HG02973 (cell line): ENCODE data around the gene RNF126.

ENCODE experiments used
- ATAC-seq: cut with Tn5 transposase; IDR thresholded peaks from one replicate; pipeline ENCODE4 v1.9.1; 2021; ENCODE audit warnings: moderate library complexity; ENCODE audit not compliant: unreplicated experiment

RNF126 gene

DNA sequence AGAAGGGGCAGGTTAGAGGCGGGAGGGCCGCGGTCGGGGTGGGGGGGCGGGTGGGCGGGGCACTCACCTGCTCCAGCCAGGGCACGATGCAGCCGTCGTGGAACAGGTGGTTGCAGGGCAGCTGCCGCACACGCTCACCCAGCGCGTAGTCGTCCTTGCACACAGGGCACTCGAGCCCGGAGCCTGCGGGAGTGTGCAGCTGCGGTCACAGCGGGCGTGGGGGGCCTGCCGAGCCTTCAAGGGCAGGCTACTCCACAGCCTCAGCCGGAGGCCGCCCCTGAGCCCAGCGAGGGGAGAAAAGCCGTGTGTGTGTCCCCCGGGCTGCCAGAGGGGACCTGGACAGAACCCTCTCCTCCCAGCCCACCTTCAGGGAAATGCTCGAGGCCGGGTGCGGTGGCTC lies 14.7 kb downstream of the RNF126 start:
- no peak for ATAC-seq

- ATAC-seq, result no peak
Observed at GRCh38 chr19:647566-648284, 15.3 kb downstream of the RNF126 start.

- no peak for ATAC-seq
Observed at GRCh38 chr19:646779-647565, 16.0 kb downstream of the RNF126 start.

DNA sequence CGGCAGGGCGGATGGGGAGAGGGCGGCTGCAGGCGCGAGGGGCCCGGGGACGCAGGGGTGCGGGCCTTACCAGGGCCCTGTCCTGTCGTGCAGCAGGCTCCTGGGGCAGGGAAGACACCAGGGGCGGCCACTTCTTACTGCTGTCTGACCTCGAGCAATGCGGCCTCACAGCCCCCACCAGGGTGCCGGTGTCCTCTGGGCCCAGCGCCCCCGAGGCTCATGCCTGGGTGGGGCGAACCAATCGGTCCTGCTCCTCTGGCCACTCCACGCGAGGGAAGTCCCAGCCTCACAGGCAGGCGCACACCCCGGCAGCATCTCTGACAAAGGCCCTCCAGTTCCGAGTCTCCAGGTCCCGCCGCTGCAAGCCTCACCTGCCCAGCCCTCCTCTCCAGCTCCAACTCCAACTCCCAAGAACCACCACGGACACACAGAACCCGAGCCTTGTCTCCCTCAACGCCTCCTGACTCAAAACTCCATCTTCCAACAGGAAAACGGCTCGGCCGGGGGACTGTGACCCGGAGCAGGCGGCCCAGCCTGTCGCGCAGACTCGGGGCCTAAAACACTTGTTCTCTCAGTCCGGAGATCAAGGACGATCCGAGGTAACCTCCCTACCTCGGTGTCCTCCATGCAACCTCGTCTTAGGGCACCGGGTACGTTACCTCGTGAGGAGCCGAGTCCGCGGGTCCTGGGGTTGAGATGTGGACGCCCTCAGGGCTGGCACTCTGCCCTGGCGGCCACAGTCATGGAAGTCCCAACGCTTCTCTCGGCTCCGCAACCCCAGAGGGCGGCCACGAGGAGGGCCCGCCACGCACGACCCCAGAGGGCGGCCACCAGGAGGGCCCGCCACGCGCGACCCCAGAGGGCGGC lies 16.9 kb downstream of the RNF126 start:
- ATAC-seq, result no peak

GRCh38 chr19:644789-645188 lies 18.2 kb downstream of the RNF126 start:
- no peak for ATAC-seq

GRCh38 chr19:644363-644762 lies 18.7 kb downstream of the RNF126 start:
- ATAC-seq, result no peak

GRCh38 chr19:643736-644135 lies 19.3 kb downstream of the RNF126 start:
- ATAC-seq, result no peak

DNA sequence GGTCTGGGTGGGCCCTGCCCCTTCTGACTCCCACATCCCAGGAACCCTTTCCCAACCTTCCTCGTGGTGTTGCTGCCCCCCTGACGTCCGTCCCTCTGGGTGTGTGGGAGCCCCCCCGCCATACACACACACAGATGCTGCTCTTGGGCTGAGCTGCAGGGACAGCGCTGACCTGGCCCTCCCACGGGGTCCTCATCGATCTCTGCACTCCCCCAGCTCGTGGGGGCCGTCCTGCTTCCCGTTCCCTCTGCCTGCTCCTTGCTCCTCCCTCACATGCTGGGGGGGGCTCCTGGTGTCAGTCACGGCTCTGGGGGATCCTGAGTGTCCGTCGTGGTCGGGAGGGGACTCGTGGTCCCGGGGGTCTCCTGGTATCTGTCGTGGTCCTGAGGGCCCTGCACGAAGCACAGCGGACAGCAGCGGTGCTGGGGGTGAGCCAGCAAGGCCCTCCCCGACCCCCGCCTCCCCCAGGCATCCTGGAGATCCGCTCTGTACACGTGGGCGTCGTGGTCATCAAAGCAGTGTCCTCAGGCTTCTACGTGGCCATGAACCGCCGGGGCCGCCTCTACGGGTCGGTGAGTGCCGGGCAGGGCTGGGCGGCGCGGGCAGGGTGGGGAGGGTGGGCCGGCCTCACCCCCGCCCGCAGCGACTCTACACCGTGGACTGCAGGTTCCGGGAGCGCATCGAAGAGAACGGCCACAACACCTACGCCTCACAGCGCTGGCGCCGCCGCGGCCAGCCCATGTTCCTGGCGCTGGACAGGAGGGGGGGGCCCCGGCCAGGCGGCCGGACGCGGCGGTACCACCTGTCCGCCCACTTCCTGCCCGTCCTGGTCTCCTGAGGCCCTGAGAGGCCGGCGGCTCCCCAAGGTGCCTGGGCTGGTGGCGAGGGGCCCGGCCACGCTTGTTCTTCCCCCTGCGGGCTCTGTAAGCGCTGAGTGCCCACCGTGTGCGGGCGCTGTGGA lies 20.0 kb downstream of the RNF126 start:
- no peak for ATAC-seq

DNA sequence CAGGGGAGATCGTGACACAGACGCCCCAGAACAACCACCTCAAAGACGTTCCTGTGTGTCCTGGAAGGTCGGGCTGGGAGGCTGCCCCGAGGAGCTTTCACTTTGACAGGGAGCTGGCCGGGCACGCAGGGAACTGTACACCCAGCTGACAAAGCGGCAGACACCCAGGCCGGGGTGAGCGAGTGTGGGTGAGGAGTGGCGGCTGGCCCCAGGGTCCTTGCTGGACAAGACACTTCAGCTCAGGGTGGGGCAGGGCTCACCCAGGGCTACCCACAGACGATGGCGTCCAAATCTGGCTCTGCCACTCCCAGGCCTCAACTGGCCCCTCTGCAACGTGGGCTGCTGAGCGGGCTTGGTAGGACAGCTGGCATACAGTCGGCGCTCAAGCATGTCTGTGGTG lies 21.3 kb downstream of the RNF126 start:
- no peak for ATAC-seq

DNA sequence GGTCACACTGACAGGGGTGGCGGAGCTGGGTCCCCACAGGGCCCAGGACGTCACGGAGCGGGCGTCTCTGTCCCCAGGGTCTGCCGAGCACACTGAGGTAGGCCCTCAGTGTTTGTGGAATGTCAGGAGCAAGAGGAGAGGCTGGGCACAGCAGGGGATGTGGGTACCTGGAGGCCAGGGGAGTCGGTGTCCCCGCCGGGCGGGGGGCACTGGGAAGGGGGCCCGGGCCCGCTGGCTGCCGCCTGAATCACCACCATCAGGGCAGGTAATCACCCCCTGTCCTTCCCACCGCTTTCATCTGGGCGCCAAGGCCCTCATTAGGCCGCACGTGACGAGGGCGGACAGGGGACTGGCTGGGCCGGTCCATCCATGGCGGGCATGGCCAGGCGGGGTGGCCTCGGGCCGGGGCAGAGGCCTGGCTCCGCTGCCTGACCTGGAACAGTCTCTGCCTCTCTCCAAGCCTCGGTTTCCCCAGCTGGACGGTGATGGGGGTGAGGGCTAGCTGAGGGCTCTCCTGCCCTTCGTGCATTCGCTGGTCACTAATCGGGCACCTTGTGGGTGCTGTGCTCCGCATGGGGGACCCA lies 22.3 kb downstream of the RNF126 start:
- ATAC-seq, result no peak

- no peak for ATAC-seq
Observed at GRCh38 chr19:640161-640558, 22.9 kb downstream of the RNF126 start.

DNA sequence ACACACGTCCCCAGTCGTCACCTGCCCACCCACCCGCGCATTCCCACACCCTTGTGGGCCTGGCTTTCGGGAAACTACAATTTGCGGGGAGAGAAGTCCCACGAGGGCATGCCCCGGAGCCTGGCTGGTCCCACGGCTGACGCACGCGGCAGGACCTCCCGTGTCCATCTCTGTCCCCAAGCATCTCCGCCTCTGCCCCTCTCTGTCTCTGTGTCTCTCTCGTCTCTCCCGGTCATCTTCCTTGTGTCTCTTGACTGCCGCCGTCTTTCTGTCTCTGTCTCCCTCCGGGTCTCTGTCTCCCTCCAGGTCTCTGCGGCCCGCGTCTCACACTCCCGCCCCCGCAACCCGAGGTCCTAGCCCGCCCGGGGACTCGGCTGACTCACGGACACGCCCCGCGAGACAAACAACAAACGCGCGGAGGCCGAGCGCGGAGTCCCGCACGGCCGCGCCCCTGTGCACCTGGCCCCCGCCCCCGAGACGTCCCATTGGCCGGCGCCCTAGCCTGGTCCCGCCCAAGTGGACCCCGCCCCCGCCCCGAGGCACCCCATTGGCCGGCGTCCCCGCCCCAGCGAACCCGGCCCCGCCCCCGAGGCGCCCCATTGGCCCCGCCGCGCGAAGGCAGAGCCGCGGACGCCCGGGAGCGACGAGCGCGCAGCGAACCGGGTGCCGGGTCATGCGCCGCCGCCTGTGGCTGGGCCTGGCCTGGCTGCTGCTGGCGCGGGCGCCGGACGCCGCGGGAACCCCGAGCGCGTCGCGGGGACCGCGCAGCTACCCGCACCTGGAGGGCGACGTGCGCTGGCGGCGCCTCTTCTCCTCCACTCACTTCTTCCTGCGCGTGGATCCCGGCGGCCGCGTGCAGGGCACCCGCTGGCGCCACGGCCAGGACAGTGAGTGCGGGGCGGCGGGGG lies 23.5 kb downstream of the RNF126 start, which contains the start of gene FGF22:
TSS of gene FGF22 (plus strand) at position 627 of the 908 bp plus-strand sequence. CDS start at position 674, 47 bp downstream.
- ATAC-seq, result no peak

- no peak for ATAC-seq
Observed at GRCh38 chr19:638906-639252, 24.1 kb downstream of the RNF126 start.

- no peak for ATAC-seq
Observed at GRCh38 chr19:634975-635652, 27.9 kb downstream of the RNF126 start.

GRCh38 chr19:633786-634639 lies 29.0 kb downstream of the RNF126 start:
- no peak for ATAC-seq

DNA sequence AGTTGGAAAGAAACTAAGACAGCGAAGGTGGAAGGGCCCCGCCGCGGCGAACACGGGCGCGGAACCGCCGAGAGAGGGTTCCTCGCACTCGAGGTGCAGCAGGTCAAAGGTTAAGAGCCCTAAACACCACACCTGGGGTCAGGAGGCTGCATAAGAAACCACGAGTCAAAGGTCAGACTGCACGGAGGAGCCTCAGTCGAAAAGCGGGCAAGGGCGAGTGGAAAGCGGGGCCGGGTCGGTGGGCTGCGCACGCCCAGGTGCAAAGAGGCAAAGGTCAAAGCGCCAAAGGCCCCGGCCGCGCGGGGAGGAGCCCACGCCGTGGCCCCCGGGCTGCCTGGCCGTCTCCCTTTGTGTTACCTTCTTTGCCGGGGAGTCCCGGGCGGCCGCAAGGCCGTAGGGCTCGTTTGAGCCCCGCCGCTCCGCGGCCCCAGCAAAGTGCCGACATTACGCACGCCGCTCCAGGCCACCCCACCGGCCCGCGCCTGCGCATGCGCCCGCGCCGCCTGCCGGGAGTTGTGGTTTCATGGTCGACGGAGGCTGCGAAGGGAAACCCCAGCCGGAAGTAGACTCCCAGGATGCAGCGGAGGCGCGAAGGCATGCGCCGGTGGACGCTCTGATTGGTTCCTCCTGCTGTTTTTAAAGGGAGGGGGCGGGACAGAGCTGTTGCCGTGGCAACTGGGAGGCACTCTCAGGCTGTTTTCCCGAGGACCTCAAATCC lies 29.8 kb downstream of the RNF126 start, which contains the start of gene POLRMT:
TSS of gene POLRMT (minus strand) at position 470 of the 718 bp plus-strand sequence. CDS start at position 445, 25 bp downstream.
- ATAC-seq, result peak; percentile 71
